ENCODE results near the gene BFSP2.
"Not testable (repeated sequence)": the region's sequence is repeated elsewhere in the genome, so short reads cannot be mapped to it uniquely, and the experiment has no call there.

The BFSP2 gene

DNA sequence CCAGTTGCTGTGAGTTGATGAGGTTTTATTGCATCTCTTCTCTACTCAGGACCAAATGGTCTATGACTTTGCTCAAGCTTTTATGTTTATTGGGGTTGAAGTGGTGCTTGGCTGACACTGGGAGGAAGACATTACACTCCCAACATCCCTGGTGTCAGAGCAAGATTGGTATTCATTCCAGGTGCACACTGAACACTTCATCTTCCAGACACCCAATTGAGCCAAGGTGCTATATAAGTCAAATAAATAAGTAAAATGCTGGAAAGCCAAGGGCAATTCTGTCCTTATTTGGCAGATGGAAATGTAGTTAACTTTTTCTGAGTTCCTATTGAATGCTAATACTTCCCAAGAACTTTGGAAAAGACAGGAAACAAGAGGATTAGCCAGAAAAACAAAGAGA, 120.4 kb downstream of the BFSP2 start:
- Histone ChIP-seq H3K36me3 (ENCODE audit: insufficient read depth) (no peaks in the 10 kb centered on the region), H3K27me3 (ENCODE audit: insufficient read depth, low read depth) (no peaks in the 10 kb centered on the region), H3K79me2 (ENCODE audit: insufficient read depth, low read depth) (no peaks in the 10 kb centered on the region), H3K9ac (no peak overlapping the region), H3K4me1 (ENCODE audit: low read depth, poor library complexity, severe bottlenecking) (no peaks in the 10 kb centered on the region), H4K20me1 (ENCODE audit: insufficient read depth) (no peaks in the 10 kb centered on the region), H3K4me2 (no peak overlapping the region), H3K4me3 (IDR thresholded peaks at IDR 0.05; ENCODE audit: insufficient read depth, low read depth, low read length) (no peak overlapping the region), H2AFZ (ENCODE audit: low read depth) (no peak overlapping the region), H3K27ac (no peak overlapping the region)
- TF ChIP-seq, protein P1, sequence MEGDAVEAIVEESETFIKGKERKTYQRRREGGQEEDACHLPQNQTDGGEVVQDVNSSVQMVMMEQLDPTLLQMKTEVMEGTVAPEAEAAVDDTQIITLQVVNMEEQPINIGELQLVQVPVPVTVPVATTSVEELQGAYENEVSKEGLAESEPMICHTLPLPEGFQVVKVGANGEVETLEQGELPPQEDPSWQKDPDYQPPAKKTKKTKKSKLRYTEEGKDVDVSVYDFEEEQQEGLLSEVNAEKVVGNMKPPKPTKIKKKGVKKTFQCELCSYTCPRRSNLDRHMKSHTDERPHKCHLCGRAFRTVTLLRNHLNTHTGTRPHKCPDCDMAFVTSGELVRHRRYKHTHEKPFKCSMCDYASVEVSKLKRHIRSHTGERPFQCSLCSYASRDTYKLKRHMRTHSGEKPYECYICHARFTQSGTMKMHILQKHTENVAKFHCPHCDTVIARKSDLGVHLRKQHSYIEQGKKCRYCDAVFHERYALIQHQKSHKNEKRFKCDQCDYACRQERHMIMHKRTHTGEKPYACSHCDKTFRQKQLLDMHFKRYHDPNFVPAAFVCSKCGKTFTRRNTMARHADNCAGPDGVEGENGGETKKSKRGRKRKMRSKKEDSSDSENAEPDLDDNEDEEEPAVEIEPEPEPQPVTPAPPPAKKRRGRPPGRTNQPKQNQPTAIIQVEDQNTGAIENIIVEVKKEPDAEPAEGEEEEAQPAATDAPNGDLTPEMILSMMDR (conservative IDR thresholded peaks at IDR 0.05; ENCODE audit: low read depth, low read length) = no peak

DNA sequence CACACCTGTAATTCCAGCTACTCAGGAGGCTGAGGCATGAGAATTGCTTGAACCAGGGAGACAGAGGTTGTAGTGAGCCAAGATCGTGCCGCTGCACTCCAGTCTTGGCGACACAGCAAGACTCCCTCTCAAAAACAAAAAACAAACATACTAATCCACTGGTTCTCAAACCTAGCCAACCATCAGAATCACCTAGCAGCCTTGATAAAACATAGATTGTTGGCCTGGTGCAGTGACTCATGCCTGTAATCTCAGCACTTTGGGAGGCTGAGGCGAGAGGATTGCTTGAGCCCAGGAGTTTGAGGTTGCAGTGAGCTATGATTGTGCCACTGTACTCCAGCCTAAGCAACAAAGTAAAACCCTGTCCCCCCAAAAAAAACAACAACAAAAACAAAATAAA, 121.1 kb downstream of the BFSP2 start:
- H2AFZ ChIP-seq (ENCODE audit: low read depth); H3K4me3 ChIP-seq (IDR thresholded peaks at IDR 0.05; ENCODE audit: insufficient read depth, low read depth, low read length); H3K79me2 ChIP-seq (ENCODE audit: insufficient read depth, low read depth); H3K27ac ChIP-seq; H3K9ac ChIP-seq; H3K27me3 ChIP-seq (ENCODE audit: insufficient read depth, low read depth); H3K4me1 ChIP-seq (ENCODE audit: low read depth, poor library complexity, severe bottlenecking); H4K20me1 ChIP-seq (ENCODE audit: insufficient read depth); H3K4me2 ChIP-seq; H3K36me3 ChIP-seq (ENCODE audit: insufficient read depth): not testable (repeated sequence)

DNA sequence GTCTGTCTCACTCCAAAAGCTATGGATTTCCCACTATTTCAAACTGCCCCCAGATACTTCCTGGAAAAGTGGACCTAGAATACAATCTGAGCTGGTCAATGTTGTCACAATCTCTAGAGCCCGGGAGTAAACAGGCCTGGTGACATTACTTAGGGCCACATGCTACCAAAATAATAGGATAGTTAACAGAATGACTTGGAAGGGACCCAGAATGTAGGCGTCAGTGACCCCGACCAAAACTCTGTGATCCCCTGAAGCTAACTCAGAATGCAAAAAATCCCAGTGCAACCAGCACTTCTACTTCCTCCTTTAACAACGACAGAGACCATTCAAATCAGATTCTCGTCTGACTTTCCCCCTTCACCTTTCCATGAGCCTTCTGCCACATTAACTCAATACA, 122.1 kb downstream of the BFSP2 start:
- H3K9ac ChIP-seq = no peak overlapping the region
- H3K27me3 ChIP-seq (ENCODE audit: insufficient read depth, low read depth) = no peaks in the 10 kb centered on the region
- TF ChIP-seq, protein P1 (conservative IDR thresholded peaks at IDR 0.05; ENCODE audit: low read depth, low read length) = no peak
- no peak overlapping the region for H2AFZ ChIP-seq (ENCODE audit: low read depth)
- H3K4me1 ChIP-seq (ENCODE audit: low read depth, poor library complexity, severe bottlenecking) = peaks cover 6% of the 10 kb centered on the region
- no peak overlapping the region for H3K27ac ChIP-seq
- no peak overlapping the region for H3K4me3 ChIP-seq (IDR thresholded peaks at IDR 0.05; ENCODE audit: insufficient read depth, low read depth, low read length)
- H3K4me2 ChIP-seq = no peak overlapping the region
- no peaks in the 10 kb centered on the region for H3K79me2 ChIP-seq (ENCODE audit: insufficient read depth, low read depth)
- no peaks in the 10 kb centered on the region for H3K36me3 ChIP-seq (ENCODE audit: insufficient read depth)
- H4K20me1 ChIP-seq (ENCODE audit: insufficient read depth) = no peaks in the 10 kb centered on the region

DNA sequence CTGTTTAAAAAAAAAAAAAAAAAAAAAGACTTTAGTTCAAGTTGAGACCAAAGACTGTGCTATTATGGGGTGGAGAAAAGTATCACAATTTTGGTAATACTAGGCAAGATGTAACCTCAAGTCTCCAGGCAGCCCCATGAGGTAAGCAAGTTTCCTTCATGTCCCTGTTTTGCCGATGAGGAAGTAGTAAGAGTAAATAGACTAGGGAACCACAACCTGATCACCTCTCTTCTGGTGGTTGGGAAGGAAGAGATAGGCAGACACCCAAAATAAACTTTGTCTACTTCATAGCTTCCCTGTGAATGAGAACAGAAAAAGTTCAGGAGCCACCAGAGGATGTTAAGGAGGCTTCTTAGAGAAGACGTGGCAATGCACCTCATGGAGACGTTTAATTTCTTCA, 123.9 kb downstream of the BFSP2 start:
- H2AFZ ChIP-seq (ENCODE audit: low read depth); H3K9ac ChIP-seq; H3K4me2 ChIP-seq; H3K79me2 ChIP-seq (ENCODE audit: insufficient read depth, low read depth); H3K4me3 ChIP-seq (IDR thresholded peaks at IDR 0.05; ENCODE audit: insufficient read depth, low read depth, low read length); H3K4me1 ChIP-seq (ENCODE audit: low read depth, poor library complexity, severe bottlenecking); H3K36me3 ChIP-seq (ENCODE audit: insufficient read depth); H4K20me1 ChIP-seq (ENCODE audit: insufficient read depth); H3K27ac ChIP-seq; H3K27me3 ChIP-seq (ENCODE audit: insufficient read depth, low read depth): not testable (repeated sequence)

Data from KMS-11 (cell line).